Measurements from ENCODE around the gene TGFBRAP1. TPM values are rescaled to one million over a fixed set of nuclear protein-coding genes. Genes with fewer than 3 reads are reported as not detected.

The TGFBRAP1 gene
- total RNA-seq, 4 donors from 2014 or later = 21.0 to 38.7 (median 24.2) TPM

- H3K27ac ChIP-seq = no peak overlapping the region
- H3K27me3 ChIP-seq = no peaks in the 10 kb centered on the region
- no peaks in the 10 kb centered on the region for H3K9me3 ChIP-seq
- intact Hi-C loops (cut with DNase I; ENCODE audit: low total_unique reads) = loop anchor here (5.0 kb wide), 1 partner anchor 158 kb away; no protein-coding TSS in a partner anchor
- H3K4me3 ChIP-seq = no peak overlapping the region
- no peaks in the 10 kb centered on the region for H3K36me3 ChIP-seq
- peaks cover 0 to 3% of the 10 kb centered on the region in 2 donors for H3K4me1 ChIP-seq
- DNase-seq = no peak
- no peak for TF ChIP-seq POLR2A (IDR thresholded peaks at IDR 0.05)
- no peak for TF ChIP-seq CTCF (IDR thresholded peaks at IDR 0.05)
These were observed 35.1 kb upstream of the TGFBRAP1 start for GRCh38 chr2:105364436-105365139.

- no peak overlapping the region for H3K27ac ChIP-seq
- no peak overlapping the region for H3K4me3 ChIP-seq
- H3K9me3 ChIP-seq = no peaks in the 10 kb centered on the region
- intact Hi-C loops (cut with DNase I; ENCODE audit: low total_unique reads) = no loop called here
- no peak for DNase-seq
- no peaks in the 10 kb centered on the region for H3K36me3 ChIP-seq
- peaks cover 0 to 3% of the 10 kb centered on the region in 2 donors for H3K4me1 ChIP-seq
- H3K27me3 ChIP-seq = no peaks in the 10 kb centered on the region
- TF ChIP-seq CTCF (IDR thresholded peaks at IDR 0.05) = no peak
These were observed 33.5 kb upstream of the TGFBRAP1 start for GRCh38 chr2:105362862-105363591.

DNA sequence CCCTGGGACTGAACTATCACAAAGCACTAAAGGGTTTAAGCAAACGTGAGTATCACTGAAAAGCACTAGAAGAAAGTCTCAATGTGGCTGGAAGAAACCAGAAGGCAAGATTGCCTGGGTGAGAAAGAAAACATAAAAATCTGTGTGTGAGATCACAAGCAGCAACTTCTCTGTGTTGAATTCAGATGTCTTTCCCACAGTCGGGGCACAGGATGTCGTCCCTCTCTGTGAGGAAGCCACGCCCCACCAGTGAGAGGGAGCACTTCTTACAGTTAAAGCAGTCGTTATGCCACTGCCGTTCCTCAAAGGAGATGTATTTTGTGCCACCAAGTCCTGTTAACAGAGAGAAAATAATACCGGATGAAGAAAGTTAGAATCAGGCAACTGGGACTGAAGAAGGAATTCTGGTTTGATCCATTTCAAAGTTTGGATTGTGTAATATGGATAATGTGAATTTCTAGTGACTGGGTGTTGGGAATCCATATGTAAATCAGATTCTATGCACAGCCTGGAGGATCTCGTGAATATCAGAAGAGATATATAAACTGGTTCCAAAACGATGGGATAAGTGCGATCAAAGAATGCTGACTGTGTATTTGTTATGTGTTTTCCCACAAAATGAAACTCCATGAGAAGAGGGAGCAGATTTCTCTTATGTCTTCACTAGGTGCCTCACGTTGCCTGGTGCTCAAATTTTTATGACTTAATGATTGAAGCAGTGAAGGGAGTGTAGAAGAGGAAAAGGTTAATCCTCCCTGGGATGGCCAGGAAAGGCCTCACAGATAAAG, 31.8 kb upstream of the TGFBRAP1 start:
- H3K27me3 ChIP-seq = no peaks in the 10 kb centered on the region
- no peak overlapping the region for H3K27ac ChIP-seq
- intact Hi-C loops (cut with DNase I; ENCODE audit: low total_unique reads) = no loop called here
- H3K4me1 ChIP-seq = peaks cover 0 to 3% of the 10 kb centered on the region in 2 donors
- H3K9me3 ChIP-seq = peaks cover 0 to 7% of the 10 kb centered on the region in 2 donors
- no peak for DNase-seq
- no peaks in the 10 kb centered on the region for H3K36me3 ChIP-seq
- TF ChIP-seq CTCF (IDR thresholded peaks at IDR 0.05) = no peak
- TF ChIP-seq POLR2A (IDR thresholded peaks at IDR 0.05) = no peak
- H3K4me3 ChIP-seq = no peak overlapping the region

DNA sequence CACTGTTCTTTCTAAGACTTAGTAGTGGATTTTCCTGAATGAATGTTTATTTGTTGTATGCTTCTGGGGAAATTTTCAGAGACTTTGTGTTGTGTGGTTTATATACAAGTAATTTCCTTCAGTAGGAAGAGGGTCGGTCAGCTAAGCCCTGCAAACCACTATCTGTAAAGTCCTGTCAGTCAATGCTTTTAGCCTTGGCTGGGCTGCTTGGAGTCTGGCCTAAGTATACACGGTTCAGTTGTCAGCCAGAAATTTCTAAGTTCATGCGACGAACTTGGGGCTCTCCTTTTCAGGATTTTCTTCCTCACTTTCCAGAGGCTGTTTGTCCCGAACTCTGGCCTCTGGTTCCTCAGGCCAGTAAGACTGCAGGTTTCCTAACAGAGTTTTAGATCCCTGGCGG, 29.1 kb upstream of the TGFBRAP1 start:
- DNase-seq = no peak
- intact Hi-C loops (cut with DNase I; ENCODE audit: low total_unique reads) = no loop called here
- Histone ChIP-seq H3K27ac (no peak overlapping the region), H3K9me3 (peaks cover 0 to 7% of the 10 kb centered on the region in 2 donors), H3K27me3 (no peaks in the 10 kb centered on the region), H3K4me1 (no peaks in the 10 kb centered on the region), H3K36me3 (no peaks in the 10 kb centered on the region), H3K4me3 (no peak overlapping the region)
- no peak for TF ChIP-seq CTCF (IDR thresholded peaks at IDR 0.05)
- TF ChIP-seq POLR2A (IDR thresholded peaks at IDR 0.05) = no peak

Measured in uterus (tissue), 4 donors.